GM18868 (cell line): ENCODE measurements around the gene TAX1BP3.
A peak's percentile ranks its signal among the peaks of the same experiment; 100 is the strongest.

ENCODE experiments used
- ATAC-seq: cut with Tn5 transposase; IDR thresholded peaks from one replicate; pipeline ENCODE4 v1.9.1; 2021; ENCODE audit warnings: mild to moderate bottlenecking, moderate library complexity; ENCODE audit not compliant: unreplicated experiment

The TAX1BP3 gene

DNA sequence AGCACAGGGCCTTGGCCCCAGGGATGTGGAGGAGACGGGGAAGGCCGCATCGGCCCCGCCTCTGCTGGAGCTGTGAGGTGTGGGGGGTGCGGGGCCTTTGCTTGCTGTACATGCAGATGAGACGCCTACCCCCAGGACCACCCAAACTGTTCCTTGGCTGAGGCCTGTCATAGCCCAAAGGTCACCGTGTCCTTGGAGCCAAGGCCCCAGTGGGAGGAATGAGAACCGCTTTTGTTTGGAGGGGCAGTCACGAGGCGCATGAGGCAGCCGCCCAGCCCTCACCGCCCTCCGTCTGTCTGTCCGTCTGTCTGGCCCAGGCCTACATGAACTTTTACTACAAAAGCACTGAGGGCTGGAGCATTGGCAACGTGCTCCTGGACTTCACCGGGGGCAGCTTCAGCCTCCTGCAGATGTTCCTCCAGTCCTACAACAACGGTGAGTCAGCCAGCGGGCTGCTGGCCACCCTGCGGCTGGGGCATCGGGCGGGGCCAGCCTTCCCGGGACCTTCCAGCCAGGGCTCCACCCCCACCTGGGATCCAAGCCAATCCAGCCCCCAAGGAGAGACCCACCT is 8.8 kb downstream of the TAX1BP3 start:
- no peak for ATAC-seq

DNA sequence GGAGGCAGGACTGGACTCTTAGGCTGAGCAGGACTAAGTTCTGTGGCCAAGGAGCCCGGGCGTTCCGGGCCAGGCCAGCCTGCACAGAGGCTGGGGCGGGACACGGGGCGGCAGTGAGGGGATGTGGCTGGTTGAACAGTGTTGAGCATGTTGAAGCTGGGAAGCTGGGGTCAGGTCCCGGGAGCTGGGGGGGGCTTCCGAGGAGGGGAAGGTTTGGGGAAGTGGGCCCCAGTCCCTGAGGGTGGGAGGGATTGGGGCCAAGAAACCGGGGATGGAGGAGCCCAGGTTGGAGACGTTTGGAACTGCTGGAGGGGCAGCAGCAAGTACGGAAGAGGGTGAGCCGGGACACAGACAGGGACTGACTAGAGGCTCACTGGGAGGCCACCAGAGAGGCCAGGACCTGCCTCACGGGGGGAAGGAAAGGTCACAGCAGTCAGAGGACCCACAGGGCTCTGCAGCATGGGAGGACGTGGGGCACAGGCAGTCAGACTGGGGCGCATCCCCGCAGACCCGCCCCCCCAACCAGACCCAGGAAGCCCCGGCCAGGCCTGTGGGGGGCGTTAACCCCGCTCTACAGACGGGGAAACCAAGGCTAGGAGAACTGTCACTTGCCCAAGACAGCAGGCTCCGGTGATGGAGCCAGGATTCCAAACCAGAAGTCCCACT is 9.5 kb downstream of the TAX1BP3 start:
- ATAC-seq = no peak

DNA sequence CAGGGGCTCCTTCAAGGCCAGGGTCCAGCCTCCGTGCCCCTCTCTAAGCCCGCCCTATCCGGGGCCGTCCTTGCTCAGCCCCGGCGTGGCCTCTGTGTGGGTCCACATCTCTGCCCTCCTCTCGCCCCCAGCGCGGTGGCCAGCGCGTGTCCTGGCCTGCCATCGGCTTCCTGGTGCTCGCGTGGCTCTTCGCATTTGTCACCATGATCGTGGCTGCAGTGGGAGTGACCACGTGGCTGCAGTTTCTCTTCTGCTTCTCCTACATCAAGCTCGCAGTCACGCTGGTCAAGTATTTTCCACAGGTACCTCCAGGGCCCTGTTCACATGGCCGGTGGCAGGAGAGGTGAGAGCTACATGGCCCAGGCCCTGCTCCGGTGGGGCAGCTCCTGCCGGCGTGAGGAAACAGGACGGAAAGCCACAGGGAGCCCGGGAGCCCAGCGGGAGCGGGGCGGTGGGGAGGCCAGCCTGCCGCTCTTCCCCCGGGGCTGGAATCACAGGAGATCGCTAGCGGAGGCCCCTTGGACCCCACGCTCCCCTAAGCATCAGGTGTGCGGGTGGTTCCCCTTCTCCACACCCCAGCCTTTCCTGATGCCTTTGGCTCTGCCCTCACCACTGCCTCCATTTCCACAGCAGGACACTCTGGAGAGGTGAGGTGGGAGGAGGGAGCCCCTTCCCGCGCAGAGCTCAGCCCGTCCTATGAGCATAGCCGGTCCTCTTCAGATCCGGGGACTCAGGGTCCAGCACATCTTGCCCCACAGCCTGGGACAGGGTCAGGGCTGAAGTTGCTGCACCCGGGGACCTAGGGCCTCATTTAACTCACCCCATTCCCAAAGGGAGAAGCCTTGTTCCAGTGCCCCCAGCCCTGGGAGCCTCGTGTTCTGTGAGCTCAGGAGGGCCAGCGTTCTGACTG is 10.2 kb downstream of the TAX1BP3 start:
- no peak for ATAC-seq

DNA sequence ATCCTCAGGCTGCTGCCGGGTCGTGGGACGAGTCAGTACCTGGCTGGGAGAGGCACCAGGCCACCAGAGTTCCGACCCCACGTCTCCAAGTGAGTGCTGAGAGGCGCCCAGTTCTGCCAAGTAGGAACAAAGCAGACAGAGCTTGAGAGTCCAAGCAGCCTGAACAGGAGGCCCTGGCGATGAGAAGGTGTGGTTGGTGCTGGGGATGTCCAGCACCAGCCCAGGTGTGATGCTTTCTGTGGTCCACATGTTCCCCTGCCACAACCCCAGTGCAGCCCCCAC is 10.8 kb downstream of the TAX1BP3 start:
- no peak for ATAC-seq

DNA sequence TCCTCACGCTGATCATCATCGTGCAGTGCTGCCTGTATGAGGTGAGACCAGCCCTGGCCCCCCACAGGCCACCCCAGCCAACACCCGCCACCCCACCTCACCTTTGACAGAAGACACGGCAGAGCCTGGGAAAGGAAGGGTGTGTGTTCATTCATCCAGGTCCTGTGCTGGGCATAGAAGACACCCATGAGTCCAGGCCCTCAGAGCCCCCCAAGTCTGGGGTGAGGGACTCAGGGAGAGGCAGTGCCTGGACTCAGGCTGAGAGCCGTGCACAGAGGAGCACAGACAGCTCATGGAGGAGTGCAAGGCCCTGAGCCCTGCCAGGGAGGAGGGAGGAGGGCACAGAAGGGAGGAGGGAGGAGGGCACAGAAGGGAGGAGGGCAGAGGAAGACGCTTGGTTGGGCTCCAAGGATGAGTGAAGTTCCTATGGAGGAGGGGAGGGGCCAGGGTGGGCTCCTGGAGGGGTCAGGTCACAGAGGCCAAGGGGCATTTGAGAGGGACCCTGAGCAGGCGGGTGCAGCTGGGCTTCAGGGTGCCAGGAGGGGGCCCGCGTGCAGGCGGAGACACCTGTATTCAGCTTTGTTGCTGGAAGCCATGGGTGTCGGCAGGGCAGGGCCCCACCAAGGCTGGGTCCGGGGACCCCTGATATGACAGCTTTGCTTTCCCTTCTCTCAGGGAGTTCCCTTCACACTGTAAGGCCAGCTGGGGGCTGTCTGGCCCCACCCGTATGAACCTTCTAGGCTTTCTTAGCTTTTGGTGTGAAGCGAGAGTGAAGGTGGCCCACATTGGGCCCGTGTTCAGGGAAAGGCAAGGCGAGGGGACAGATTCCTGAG is 11.4 kb downstream of the TAX1BP3 start:
- no peak for ATAC-seq

DNA sequence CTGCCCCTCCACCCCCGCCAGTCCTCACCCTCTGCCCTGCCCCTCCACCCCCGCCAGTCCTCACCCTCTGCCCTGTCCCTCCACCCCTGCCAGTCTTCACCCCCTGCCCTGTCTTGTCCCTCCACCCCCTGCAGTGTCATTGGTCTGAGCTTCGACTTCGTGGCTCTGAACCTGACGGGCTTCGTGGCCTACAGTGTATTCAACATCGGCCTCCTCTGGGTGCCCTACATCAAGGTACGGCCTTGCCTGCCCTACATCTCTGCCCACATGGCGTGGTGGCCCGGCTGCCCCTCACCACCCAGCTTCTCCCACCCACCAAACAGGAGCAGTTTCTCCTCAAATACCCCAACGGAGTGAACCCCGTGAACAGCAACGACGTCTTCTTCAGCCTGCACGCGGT is 12.0 kb downstream of the TAX1BP3 start:
- no peak for ATAC-seq

DNA sequence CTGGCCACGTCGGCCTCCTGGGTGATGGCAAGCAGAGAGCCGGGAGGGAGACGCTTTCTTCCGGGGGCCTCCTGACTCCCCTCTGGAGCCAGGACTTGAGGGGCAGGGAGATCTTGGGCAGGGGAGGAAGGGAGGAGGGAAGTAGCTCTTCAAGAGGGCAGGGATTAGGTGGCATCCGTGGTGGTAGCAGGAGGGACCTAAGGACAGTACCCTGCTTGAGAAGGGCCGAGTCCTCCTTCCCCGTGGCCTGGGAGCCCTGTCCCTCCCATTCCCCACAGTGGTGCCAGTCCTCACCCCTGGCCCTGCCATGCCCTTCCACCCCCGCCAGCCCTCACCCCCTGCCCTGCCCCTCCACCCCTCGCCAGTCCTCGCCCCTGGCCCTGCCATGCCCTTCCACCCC is 12.6 kb downstream of the TAX1BP3 start:
- no peak for ATAC-seq

DNA sequence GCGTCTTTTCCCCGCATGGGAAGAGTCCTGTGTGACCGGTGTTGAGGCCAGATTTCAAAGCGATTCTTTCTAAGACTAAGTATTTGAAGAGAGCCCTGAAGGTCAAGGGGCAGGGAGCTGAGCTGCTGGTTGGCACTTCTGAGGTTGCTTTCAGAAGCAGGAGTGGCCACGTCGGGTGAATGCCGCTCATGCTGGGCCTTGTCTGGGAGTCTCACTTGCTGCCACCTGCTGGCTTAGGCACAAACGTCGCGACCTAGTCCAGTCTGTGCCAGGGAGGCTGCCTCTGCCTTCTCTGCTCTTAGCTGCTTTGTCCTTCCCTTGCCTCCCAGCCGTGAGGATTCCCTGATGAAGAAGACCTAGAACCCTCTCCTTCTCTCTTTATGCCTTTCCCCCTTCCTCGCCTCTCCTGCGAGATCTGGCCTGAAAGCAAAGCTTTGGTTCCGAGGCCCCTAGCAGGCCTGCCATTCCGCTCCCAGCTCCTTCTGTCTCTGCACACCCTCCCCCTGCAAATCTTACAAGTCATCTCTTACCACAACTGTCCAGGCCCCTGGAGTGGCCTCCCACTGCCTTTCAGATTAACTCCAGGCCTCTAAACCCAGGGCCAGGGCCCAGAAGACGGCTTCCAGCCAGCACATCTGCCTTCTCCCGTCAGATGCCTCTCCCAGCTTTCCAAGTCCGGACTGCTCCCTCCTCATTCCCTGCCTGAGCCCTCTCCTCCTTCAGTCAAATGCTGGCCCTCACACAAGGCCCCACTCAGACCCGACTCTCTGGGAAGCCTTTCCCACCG is 20.4 kb downstream of the TAX1BP3 start:
- no peak for ATAC-seq

DNA sequence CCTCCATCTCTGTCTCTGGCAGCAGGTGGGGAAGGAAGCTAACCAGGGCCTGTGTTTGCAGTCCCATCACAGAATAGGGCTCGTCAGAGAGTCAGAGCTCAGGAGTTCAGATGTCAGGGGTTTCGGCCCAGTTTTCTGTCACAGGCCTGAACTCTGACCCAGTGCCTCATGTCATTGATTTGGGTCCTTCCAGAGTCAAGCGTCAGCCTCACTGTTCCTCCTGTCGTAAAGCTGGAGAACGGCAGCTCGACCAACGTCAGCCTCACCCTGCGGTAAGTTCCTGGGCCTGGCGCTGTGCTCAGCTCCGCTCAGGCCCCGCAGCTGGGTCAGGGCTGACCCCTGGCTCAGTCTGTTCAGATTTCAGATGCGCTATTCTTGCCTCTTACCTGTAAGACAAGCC is 21.1 kb downstream of the TAX1BP3 start:
- no peak for ATAC-seq

DNA sequence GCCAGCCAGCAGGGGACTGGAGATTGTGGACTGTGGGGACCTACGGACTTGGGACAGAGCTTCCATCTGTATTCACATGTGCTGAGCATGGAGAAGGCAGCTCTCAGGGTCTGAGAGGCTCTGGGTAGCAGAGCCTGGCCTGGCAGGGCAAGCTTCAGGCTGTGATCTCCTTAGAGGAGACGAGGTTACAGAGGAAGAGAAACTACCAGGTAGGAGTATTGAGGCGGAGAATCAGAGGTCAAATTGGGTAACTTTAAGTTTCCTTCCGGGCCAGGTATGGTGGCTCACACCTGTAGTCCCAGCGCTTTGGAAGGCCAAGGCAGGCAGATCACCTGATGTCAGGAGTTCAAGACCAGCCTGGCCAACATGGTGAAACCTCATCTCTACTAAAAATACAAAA is 23.1 kb downstream of the TAX1BP3 start:
- ATAC-seq = no peak

DNA sequence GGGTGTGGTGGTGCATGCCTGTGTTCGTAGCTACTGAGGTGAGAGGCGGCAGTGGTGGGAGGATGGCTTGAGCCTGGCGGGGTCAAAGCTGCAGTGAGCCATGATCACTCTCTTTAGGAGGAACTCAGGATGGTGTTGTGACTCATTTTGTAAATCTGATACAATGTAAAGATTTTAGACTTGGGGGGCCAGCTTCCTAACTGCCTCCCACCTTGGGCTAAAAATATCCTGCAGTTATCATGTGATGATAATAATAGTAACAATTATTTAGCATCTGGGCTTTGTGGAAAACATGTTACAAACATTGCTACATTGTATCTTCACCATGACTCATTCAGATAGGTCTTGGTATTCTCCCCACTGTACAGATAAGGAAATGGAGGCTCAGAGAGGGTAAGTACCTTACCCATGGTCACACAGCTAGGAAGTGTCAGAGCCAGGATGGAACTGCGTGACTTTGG is 24.5 kb downstream of the TAX1BP3 start:
- no peak for ATAC-seq

DNA sequence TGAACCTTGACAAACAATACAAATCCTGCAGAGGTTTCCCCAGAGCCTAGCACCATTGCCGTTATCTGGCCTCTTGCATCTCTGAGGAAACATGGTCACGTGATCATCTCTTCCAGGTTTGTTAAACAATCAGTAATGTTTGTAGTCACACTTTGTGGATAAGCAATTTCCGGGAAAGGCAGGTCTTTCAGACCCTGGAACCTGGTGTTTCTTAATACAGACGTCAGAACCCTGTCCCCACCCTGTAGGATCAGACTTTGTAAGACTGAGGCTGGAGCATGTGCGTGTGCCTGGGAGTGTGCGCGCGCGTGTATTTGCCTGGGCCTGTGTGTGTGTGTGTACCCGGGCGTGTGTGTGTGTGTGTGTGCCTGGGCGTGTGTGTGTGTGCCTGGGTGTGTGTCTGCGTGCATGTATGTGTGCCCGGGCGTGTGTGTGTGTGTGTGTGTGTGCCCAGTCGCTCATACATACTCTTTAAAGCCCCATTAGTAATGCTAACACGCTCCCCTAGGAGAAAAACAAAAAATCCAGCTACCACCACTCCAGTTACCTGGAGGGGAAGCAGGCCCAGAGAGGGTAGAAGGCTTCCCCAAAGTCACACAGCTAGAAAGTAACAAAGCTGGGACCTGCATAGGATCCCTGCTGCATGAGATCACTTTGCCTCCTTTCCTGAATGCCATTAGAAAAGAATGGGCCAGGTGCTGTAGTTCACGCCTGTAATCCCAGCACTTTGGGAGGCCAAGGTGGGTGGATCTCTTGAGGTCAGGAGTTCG is 26.5 kb downstream of the TAX1BP3 start:
- no peak for ATAC-seq

DNA sequence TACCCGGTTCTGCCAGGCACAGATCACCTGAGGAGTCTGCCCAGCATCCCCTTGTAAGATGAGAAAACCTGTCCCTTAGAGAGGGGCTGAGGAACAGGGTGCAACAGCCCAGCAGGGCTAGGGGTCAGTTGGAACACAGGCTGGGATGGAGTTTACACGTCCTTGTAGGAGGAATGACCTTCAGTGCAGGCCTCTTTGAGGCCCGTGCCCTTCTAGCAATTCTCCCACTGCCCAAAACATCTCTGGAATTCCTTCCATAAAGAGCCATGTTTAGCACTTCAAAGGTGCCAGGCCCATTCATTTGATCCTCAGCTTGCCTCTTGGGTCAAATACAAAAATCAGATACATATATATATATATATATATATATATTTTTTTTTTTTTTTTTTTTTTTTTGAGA is 27.4 kb downstream of the TAX1BP3 start:
- no peak for ATAC-seq

DNA sequence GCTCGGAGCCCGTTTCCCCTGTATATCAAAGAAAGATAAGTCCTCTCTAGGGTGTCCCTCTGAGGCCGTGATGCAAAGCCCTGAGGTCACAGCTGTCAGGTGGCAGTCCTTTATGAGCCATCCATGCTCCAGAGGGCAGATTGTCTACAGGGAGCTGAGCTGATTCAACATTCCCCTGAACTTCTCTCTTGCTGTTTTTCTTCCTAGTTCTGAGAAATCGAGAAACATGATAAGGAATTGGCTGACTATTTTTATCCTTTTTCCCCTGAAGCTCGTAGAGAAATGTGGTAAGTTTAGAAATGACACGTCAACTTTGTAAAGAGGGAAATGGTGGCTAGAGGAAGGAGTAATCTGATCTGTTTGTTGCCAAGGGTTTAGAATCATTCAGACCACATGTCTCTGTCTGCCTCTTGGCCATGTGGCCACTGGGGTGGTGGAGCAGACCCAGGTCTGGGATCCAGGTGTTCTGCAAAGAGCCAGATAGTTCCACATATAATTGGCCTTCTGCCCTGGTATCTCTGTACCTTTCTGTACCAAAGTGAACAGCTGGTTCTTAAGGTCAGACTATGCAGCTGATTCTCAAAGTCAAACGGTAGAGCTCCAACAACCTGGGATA is 28.3 kb downstream of the TAX1BP3 start:
- ATAC-seq = no peak

DNA sequence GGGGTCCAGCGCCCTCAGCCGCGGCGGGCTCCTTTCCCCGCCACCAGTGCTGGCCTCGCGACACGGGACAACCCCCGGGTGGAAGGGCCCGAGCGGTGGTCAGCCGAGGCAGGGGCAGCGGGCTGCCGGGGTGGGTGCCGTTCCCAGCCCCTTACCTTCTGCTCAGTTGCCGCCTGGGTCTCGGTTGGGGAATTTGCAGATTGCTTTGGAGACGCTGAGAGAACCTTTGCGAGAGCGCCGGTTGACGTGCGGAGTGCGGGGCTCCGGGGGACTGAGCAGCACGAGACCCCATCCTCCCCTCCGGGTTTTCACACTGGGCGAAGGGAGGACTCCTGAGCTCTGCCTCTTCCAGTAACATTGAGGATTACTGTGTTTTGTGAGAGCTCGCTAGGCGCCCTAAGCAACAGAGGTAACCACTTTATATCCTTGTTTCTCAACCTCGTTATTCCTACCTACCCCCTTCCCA is 31.4 kb downstream of the TAX1BP3 start:
- ATAC-seq = no peak

DNA sequence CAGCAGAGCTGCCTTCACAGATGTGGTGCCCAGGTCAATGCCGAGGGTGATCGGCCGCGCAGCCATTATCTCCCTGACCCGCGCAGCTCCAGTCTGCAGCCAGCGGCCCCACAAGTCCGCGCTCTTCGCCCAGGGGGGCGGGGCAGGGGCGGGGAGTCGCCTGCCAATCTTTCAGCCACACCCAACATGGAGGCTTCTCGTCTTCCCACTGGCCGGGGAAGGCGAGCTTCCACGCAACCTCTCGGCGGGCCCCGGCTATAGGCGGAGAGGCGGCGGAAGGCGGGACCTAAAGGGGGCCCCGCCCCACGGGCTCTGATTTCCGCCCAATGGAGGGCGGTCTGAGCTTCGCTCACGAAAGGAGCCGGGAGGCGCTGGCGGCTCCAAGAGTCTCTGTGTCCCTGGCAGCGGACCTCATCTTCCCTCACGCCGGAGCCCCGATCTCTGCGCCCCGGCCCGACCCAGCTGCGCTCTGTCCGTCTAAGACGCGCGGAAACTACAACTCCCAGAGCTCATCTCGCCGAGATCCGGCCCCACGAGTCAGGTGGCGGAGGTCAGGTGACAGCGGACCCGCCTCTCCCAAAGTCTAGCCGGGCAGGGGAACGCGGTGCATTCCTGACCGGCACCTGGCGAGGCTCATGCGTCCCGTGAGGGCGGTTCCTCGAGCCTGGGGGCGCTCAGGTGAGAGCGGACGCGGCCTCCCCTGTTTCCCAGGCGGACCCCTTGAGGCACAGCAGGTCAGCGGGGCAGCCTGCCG is 32.0 kb downstream of the TAX1BP3 start, which contains the start of the genes CTNS and SHPK:
Gene CTNS (plus strand): TSS at position 607 of the 754 bp plus-strand sequence. CDS start 3,447 bp downstream, outside the sequence.
Gene SHPK (minus strand): TSS at position 97 of the 754 bp plus-strand sequence. CDS start 31 bp downstream, at position 66.
- ATAC-seq = peak; percentile 95

DNA sequence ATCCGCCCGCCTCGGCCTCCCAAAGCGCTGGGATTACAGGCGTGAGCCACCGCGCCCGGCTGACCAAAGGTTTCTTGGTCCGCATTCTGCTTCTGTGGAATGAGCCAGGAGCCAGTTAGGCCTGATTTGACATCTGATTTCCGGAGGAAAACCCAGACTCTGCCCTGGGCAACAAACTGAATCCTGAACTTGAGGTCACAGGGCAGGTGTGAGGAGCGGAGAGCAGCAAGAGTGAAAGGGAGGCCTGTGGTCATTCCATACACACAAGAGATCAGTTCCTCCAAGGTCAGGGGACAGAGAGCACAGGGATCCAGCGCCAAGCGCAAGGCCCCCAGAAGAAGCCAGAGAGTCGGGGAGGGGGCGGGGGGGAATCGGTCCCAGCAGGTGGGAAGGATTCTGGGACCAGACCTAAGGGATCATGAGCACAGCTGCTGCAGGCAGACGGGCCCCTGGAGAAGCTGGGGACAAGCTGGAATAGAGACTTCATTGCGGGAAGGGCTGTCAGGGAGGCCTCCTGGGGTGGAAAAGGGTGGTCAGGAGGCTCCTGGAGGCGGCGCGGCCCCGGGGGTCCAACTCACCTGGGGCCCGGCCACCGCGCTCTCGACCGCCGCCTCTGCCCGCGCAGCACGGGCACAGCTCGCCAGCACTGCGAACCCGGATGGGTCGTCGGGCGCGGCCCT is 32.8 kb downstream of the TAX1BP3 start:
- no peak for ATAC-seq

DNA sequence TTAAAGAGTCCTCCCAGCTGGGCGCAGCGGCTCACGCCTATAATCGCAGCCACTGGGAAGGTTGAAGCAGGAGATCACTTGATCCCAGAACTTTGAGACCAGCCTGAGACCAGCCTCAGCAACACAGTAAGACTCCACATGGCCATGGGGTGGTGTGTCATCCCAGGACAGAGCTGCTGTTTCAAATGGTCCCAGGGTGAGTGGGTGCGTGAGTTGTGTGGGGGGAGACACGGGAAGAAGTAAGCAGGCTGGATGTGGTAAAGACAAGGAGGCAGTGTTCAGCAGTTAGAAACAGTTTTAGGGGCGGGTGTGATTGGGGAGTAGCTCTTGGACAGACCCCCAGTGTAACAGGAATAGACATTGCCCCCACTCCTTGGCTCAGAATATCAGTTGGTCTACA is 36.1 kb downstream of the TAX1BP3 start:
- no peak for ATAC-seq
